Measurements from ENCODE around the gene SLC44A5.

- TF ChIP-seq, protein P1, sequence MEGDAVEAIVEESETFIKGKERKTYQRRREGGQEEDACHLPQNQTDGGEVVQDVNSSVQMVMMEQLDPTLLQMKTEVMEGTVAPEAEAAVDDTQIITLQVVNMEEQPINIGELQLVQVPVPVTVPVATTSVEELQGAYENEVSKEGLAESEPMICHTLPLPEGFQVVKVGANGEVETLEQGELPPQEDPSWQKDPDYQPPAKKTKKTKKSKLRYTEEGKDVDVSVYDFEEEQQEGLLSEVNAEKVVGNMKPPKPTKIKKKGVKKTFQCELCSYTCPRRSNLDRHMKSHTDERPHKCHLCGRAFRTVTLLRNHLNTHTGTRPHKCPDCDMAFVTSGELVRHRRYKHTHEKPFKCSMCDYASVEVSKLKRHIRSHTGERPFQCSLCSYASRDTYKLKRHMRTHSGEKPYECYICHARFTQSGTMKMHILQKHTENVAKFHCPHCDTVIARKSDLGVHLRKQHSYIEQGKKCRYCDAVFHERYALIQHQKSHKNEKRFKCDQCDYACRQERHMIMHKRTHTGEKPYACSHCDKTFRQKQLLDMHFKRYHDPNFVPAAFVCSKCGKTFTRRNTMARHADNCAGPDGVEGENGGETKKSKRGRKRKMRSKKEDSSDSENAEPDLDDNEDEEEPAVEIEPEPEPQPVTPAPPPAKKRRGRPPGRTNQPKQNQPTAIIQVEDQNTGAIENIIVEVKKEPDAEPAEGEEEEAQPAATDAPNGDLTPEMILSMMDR (conservative IDR thresholded peaks at IDR 0.05; ENCODE audit: low read depth, low read length), result no peak
- no peak for TF ChIP-seq EZH2 (IDR thresholded peaks at IDR 0.05; ENCODE audit: borderline replicate concordance, low read depth, low read length, poor library complexity, severe bottlenecking)
Measured at GRCh38 chr1:75198163-75198562, 412.8 kb downstream of the SLC44A5 start.
